Natural killer cell (primary cell): ENCODE results near the gene E2F4. TPM values are rescaled to one million over a fixed set of nuclear protein-coding genes. Genes with fewer than 3 reads are reported as not detected.

Experiments
- ATAC-seq, 3 donors: fragments of 150-1000 bp in 2 of 3; fragments of 200-7000 bp in 1 of 3; cut with Tn5 transposase; 1 replicate in 1 of 3; 2 replicates in 2 of 3; pipeline ENCODE4 v1.10.0; 2021; ENCODE audit warnings: mild to moderate bottlenecking in 2 of 3, moderate library complexity in 2 of 3
- DNase-seq, 2 donors: peaks; one replicate each; pipeline versions ENCODE4 v3.0.0 to v3.0.0-alpha.2; 2013 to 2021; ENCODE audit warnings: mixed read lengths in 1 of 2
- H3K27ac ChIP-seq: one replicate; pipeline ENCODE4 v1.5.1; 2013; ENCODE audit warnings: mild to moderate bottlenecking, low read length
- H3K27me3 ChIP-seq: one replicate; pipeline ENCODE4 v1.6.1; 2013; ENCODE audit warnings: low read length; ENCODE audit not compliant: control insufficient read depth, insufficient read depth
- H3K36me3 ChIP-seq: one replicate; pipeline ENCODE4 v1.6.1; 2013; ENCODE audit warnings: low read length; ENCODE audit not compliant: control insufficient read depth, insufficient read depth
- H3K4me1 ChIP-seq: one replicate; pipeline ENCODE4 v1.6.1; 2013; ENCODE audit warnings: low read length; ENCODE audit not compliant: control insufficient read depth, insufficient read depth
- H3K4me3 ChIP-seq: one replicate; pipeline ENCODE4 v1.5.1; 2013; ENCODE audit warnings: low read length
- H3K9me3 ChIP-seq: one replicate; pipeline ENCODE4 v1.6.1; 2013; ENCODE audit warnings: low read length; ENCODE audit not compliant: control insufficient read depth, insufficient read depth
- H3K27ac Mint-ChIP-seq, 2 donors: one replicate each; pipeline ENCODE4 v1.8.0; 2022; ENCODE audit warnings: mild to moderate bottlenecking in 2 of 2, mixed read lengths in 2 of 2, moderate library complexity in 1 of 2
- H3K27me3 Mint-ChIP-seq, 2 donors: one replicate each; pipeline ENCODE4 v1.8.0; 2022; ENCODE audit warnings: low read depth in 2 of 2, mixed read lengths in 2 of 2
- H3K36me3 Mint-ChIP-seq: one replicate; pipeline ENCODE4 v1.8.0; 2022; ENCODE audit warnings: mixed read lengths
- H3K4me1 Mint-ChIP-seq, 2 donors: one replicate each; pipeline ENCODE4 v1.8.0; 2022; ENCODE audit warnings: mixed read lengths in 2 of 2
- H3K4me3 Mint-ChIP-seq: one replicate; pipeline ENCODE4 v1.8.0; 2022; ENCODE audit warnings: mild to moderate bottlenecking, moderate library complexity, mixed read lengths
- H3K9me3 Mint-ChIP-seq, 2 donors: one replicate each; pipeline ENCODE4 v1.8.0; 2022; ENCODE audit warnings: mixed read lengths in 2 of 2
- CTCF ChIP-seq: fragments of 200-600 bp; IDR thresholded peaks from one replicate; pipeline ENCODE4 v1.8.0; 2022; ENCODE audit warnings: antibody characterized with exemption
- WGBS: methylation state at CpG from one replicate; pipeline ENCODE4 v1.1.7; 2013; ENCODE audit warnings: missing lambda C conversion rate; ENCODE audit not compliant: insufficient coverage; 5-methylcytosine and 5-hydroxymethylcytosine counted together
- intact Hi-C: fragments of 100-400 bp; cut with micrococcal nuclease; formaldehyde crosslinking; loops from one replicate; pipeline ENCODE4 v1.14.2; 2022
- total RNA-seq, 4 donors: library from RNA; stranded (reverse); fragments of 120-200 nt in 1 of 4; gene quantifications; one replicate each; pipeline versions ENCODE4 v1.2.3 to v1.2.4, GENCODE V29; 2013 to 2022

Gene E2F4
- total RNA-seq, 3 donors from 2014 or later (not counting 1 experiment from before 2014, with no cell fraction given) = 57.6 to 91.7 (median 74.5) TPM

- Histone ChIP-seq H3K27ac (no peak overlapping the region), H3K27me3 (peaks cover under 1% of the 10 kb centered on the region), H3K36me3 (peaks cover 55% of the 10 kb centered on the region), H3K4me3 (no peak overlapping the region), H3K9me3 (no peaks in the 10 kb centered on the region), H3K4me1 (peaks cover 4% of the 10 kb centered on the region)
- TF ChIP-seq CTCF = no peak
- no peak for ATAC-seq
- Mint-ChIP-seq H3K36me3 (peaks cover 4% of the 10 kb centered on the region), H3K9me3 (no peaks in the 10 kb centered on the region), H3K4me3 (no peak overlapping the region), H3K27ac (no peak overlapping the region), H3K4me1 (no peaks in the 10 kb centered on the region), H3K27me3 (peaks cover 0 to 5% of the 10 kb centered on the region in 2 donors)
- intact Hi-C loops = no loop called here
- 91% methylated on average over 1 of the region's 2 CpGs for WGBS
- no peak for DNase-seq
Measured at GRCh38 chr16:67145746-67146145, 46.2 kb upstream of the E2F4 start.

- Mint-ChIP-seq H3K27me3 (peaks cover 0 to 10% of the 10 kb centered on the region in 2 donors), H3K27ac (no peak overlapping the region), H3K36me3 (no peaks in the 10 kb centered on the region), H3K9me3 (no peaks in the 10 kb centered on the region), H3K4me3 (no peak overlapping the region), H3K4me1 (peaks cover 0 to 7% of the 10 kb centered on the region in 2 donors)
- Histone ChIP-seq H3K27ac (no peak overlapping the region), H3K4me3 (no peak overlapping the region), H3K9me3 (no peaks in the 10 kb centered on the region), H3K27me3 (peaks cover 7% of the 10 kb centered on the region), H3K36me3 (peaks cover 46% of the 10 kb centered on the region), H3K4me1 (peaks cover 8% of the 10 kb centered on the region)
- WGBS = 92% methylated on average over 7 of the region's 7 CpGs
- no peak for TF ChIP-seq CTCF
- intact Hi-C loops = no loop called here
- DNase-seq = no peak
- no peak for ATAC-seq
Measured at GRCh38 chr16:67146523-67147357, 45.2 kb upstream of the E2F4 start.

GRCh38 chr16:67147437-67148140 is 44.4 kb upstream of the E2F4 start:
- Histone ChIP-seq H3K27me3 (peaks cover 7% of the 10 kb centered on the region), H3K36me3 (peaks cover 38% of the 10 kb centered on the region), H3K4me1 (peaks cover 8% of the 10 kb centered on the region), H3K9me3 (no peaks in the 10 kb centered on the region), H3K27ac (no peak overlapping the region), H3K4me3 (no peak overlapping the region)
- Mint-ChIP-seq H3K36me3 (no peaks in the 10 kb centered on the region), H3K4me3 (no peak overlapping the region), H3K4me1 (peaks cover 0 to 7% of the 10 kb centered on the region in 2 donors), H3K9me3 (no peaks in the 10 kb centered on the region), H3K27me3 (peaks cover under 1 to 10% of the 10 kb centered on the region in 2 donors), H3K27ac (no peak overlapping the region)
- intact Hi-C loops = no loop called here
- no peak for ATAC-seq
- 97% methylated on average over 4 of the region's 4 CpGs for WGBS
- no peak for DNase-seq
- TF ChIP-seq CTCF = no peak
